ENCODE data around the gene SLC16A1.
"Not testable (repeated sequence)": the region's sequence is repeated elsewhere in the genome, so short reads cannot be mapped to it uniquely, and the experiment has no call there.

SLC16A1 gene

DNA sequence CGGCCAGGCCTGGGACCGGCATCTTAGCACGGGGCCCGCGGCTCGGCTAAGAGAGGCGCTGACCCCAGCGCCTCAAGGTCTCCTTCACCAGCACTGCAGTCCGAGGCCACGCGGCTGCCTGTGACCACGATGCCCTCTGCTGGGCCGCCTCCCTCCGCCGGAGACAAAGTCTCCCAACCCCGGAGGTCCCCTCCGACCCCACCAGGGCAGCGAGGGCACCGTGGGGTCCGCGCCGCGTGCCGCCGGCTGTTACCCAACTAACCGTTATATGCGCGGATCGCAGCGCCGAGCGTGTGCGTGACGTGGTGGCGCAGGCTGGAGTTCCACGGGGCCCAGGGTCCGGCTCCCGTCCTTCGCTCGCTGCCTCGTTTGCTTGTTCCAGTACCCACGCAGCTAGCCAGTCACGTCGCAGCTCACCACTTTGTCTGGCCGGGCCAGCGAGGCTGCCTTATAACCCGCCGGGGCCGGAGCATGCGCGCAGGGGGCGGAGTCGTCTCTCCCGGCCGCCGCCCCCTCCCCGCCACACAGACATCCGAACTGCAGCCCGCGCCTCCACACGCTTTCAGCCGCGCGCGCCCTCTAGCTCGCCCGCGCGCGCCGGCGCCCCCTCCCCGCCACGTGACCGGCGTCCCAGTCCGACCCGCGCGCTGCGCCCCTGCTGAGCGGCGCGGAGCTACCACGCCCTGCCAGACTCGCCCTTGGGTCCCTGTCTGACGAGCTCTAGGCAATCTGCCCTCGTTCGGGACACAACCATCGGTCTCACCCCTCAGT, at the start of gene SLC16A1:
Gene SLC16A1, minus strand, starts transcription at position 424 of the 771 bp plus-strand sequence. CDS start 26,888 bp downstream, outside the sequence.
- peak; percentile 90 for DNase-seq

DNA sequence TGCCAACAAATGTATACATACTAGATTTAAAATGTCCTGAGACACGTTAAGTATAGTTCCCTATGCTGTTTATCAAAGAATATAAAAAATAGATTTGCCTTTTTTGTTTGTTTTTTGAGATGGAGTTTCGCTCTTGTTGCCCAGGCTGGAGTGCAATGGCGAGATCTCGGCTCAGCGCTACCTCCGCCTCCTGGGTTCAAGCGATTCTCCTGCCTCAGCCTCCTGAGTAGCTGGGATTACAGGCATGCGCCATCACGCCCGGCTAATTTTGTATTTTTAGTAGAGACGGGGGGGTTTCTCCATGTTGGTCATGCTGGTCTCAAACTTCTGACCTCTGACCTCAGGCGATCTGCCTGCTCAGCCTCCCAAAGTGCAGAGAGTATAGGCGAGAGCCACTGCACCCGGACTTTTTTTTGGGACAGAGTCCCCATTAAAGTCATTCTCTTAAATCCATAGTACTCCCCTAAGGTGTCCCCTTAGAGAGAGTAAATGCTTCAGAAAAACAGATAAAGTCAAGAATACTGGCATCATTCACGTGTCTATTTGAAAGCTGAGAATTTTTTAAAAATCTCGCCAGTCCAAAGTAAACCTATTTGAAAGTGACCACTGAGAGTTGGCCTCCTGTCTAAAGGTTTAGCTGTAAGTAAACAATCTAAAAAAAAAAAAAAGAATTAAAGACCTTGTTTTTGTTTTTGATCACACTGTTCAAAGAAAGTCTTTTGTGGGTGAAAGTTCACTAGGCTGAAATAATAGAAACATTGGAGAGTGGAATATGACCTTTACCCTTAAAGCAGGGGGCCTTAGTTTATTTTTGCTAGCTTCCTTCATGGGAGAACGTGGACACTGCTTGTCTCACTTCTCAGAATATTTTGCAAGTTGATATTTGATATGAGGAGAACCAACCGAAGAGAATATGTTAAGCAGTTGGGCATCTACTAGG, 48.0 kb upstream of the SLC16A1 start:
- no peak for DNase-seq

DNA sequence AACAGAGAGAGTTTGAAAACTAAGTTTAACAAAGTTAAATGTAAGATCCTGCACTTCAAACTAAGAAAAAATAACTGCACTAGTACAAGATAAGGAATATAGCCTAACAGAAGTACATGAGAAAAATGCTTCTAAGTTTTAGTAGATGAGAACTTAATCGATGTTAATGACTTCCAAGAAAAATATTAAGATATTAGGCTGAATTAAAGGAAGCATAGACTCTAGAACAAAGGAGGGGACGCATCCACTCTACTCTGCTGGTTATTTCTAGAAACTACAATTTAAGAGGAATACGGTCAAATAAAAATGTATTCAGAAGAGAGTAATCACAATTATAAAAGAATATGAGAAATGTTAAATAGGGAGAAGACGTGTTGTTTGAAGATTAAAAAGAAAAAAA, 46.3 kb upstream of the SLC16A1 start:
- DNase-seq, result no peak

GRCh38 chr1:112998592-112999235, 42.7 kb upstream of the SLC16A1 start:
- DNase-seq, result no peak

DNA sequence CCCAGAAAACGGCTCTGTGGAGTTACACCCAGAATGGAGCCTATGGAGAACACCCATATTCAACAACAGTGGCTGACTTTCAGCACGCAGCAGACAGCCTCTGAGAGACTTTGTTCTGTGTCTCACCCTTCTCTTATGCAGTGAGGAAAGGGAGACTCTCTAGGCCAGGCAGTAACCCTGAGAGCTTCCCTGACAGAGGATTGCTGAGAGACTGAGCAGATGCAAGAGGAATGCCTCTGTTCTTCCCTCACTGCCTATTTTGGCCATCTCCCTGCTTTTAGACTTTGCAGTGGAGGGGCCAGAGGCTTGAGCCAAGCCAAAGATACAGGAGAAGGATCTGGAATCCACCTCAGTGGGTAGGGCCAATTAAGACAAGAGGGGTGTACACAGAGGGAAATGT, 41.8 kb upstream of the SLC16A1 start:
- DNase-seq, result no peak

GRCh38 chr1:112995890-112996289, 39.9 kb upstream of the SLC16A1 start:
- DNase-seq, result no peak

GRCh38 chr1:112995021-112995420, 39.0 kb upstream of the SLC16A1 start:
- DNase-seq, result not testable (repeated sequence)

DNA sequence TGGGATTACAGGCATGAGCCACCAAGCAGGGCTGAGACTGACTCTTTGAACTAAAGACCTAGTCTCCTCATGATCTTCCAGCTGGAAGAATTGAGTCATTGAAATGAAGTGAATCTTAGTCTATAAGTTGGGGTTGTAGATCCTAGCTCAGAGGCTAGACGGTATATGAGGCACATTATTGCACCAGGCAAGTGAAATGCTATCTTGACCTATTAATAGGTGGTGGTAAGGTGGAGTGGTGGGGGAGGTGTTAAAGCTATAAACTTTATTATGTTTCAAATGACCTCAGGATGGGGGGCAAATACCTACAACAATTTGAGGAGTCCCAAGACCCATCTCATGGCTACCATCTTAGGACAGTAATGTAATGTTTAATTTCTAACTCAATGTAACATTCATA, 36.8 kb upstream of the SLC16A1 start:
- DNase-seq, result no peak

DNA sequence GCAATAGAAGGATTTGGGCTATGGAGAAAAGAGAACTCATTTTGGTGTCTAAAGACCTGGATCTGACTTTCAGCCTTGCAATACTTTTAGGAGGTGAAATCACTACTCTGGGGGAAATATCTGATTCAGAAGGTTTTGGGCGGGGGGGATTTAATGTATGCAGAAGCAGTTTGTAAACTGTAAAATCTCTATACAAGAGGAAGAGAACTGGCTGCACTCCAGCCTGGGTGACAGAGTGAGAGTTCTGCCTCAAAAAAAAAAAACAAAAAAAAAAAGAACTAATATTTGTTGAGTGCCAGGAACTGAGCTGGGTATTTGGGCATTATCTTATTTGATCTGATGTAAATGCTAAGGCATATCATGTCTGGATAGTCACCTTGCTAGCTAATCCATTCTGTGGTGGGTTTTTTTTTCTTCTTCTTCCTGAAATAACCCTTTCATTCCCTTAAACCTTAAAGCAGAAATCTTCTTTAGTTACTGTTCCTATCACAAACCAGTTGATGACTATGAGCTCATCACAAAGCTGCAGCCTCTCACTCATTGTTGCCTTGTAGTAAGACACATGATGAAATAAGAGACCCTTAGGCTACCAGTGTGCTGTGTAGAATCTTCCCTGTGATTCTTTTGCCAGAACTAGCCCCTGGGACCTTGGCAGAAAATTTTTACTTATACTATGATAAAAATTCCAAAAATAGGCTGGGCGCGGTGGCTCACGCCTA, 35.6 kb upstream of the SLC16A1 start:
- DNase-seq, result no peak

DNA sequence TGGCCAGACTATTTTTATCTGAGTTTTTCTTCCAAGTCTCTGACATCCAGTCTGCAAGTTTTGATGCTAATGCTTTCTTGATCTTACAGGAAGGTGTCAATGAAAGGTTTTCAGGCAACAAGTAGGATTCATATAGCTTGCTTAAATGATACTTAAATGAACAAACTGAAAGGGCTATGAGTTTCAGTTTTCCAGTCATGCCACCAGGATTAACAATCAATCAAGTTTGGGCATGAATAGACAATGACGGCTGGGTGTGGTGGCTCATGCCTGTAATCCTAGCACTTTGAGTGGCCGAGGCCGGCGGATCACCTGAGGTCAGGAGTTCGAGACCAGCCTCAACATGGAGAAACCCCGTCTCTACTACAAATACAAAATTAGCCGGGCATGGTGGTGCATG, 34.3 kb upstream of the SLC16A1 start:
- no peak for DNase-seq

GRCh38 chr1:112988367-112988766, 32.4 kb upstream of the SLC16A1 start:
- no peak for DNase-seq

GRCh38 chr1:112985123-112985522, 29.1 kb upstream of the SLC16A1 start:
- DNase-seq, result peak; percentile 83

DNA sequence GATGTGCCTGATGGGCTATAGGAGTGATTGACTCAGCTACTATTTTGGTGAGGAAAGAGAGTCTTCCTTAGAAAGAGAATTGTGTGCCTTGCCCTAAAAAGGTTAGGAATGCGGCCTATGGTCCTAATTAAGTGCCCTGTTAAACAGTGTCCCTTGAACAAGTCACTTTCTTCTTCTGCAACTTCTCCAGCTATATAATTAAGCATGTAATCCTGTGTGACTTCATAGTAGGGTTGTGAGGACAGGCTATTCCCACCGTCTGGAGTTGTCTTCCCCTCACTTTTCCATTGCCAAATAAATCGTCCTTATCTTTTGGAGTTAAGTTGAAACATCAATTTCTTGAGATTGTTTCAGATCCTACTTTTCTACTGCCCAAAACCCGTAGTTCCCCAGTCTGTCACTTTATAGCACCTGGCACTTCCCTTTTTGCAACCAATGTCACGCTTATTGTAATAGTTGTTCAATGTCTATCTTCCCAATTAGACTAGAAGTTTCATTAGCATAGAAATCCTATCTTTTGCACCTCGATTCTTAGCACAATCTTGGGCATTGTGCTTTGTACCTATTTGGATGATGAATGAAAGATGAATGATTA, 27.6 kb upstream of the SLC16A1 start:
- no peak for DNase-seq

GRCh38 chr1:112982853-112983536, 27.0 kb upstream of the SLC16A1 start:
- no peak for DNase-seq

GRCh38 chr1:112982328-112982727, 26.3 kb upstream of the SLC16A1 start:
- no peak for DNase-seq

DNA sequence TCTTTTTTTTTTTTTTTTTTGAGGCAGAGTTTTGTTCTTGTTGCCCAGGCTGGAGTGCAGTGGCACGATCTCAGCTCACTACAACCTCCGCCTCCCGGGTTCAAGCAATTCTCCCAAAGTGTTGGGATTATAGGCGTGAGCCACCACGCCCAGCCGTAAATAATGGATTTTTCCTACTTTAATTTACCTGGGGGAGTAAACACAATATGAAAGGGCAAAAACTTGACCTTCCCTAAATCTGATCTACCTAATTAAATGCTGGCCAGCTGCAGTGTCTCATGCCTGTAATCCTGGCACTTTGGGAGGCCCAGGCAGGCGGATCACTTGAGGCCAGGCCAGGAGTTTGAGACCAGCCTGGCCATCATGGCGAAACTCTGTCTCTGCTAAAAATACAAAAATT, 25.8 kb upstream of the SLC16A1 start:
- not testable (repeated sequence) for DNase-seq

GRCh38 chr1:112981426-112981825, 25.4 kb upstream of the SLC16A1 start:
- no peak for DNase-seq

- DNase-seq, result no peak
These were observed 19.3 kb upstream of the SLC16A1 start for GRCh38 chr1:112975336-112975735.

DNA sequence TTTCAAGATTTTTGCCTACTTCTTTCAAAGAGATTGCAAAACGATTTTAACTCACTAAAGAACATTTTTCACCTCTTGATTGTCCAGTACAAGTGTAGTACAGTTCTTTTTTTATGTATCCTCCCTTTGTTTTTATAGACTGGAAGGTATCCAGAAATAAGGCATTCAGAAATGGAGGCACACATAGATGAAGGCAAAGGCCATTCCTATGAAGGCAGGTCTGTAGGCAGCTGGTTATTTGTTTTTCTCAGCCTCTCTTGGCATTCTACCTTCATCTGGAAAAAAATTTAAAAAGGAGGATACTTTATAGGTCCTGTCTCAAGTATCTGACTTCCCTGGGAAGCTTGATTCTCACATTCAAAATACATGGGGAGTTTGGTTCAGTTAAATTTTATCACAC, 18.6 kb upstream of the SLC16A1 start:
- DNase-seq, result no peak

- DNase-seq, result no peak
These were observed 17.8 kb upstream of the SLC16A1 start for GRCh38 chr1:112973788-112974187.

DNA sequence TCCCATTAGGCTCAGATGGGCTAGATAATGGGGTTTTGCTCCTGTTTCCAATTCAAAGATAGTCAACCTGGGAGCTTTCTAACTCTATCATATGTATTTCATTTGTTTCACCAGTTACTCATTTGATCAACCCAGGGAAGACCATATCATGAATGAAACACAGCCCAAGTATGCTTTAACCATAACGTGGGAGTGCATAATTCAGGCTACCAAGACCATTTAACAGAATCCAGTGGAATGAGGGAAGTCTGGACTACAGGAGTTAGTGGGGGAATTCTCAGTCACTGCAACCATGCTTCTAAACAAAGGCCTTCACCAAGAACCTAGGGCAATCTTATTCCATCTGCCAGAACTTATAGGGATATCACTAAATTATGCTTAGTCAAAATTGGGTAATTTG, 15.0 kb upstream of the SLC16A1 start:
- DNase-seq, result no peak

- no peak for DNase-seq
These were observed 8.4 kb upstream of the SLC16A1 start for GRCh38 chr1:112964347-112964746.

All from NCI-H2227 treated with DMSO at 0.1 percent for 48 hours (cell line).